Activated B cell treated with CpG ODN at 0.5 μM for 24 hours (primary cell): Measurements from ENCODE around the gene PTPRT. TPM values are rescaled to one million over a fixed set of nuclear protein-coding genes. Genes with fewer than 3 reads are reported as not detected.

ENCODE experiments used
- ATAC-seq: fragments of 200-7000 bp; cut with Tn5 transposase; one replicate; pipeline ENCODE4 v1.10.0; 2021; ENCODE audit warnings: low read depth, mild to moderate bottlenecking, moderate library complexity
- CTCF ChIA-PET: fragments of 350-600 bp; sonication (Branson Sonifier 250); formaldehyde crosslinking; loops from one replicate; lab custom pipeline; 2021; ENCODE audit warnings: antibody characterized with exemption; lab: Charles Lee
- POLR2A ChIA-PET: fragments of 350-600 bp; sonication (Branson Sonifier 250); formaldehyde crosslinking; loops from one replicate; lab custom pipeline; 2021; ENCODE audit warnings: antibody characterized with exemption; lab: Charles Lee
- DNase-seq: peaks from one replicate; pipeline ENCODE4 v3.0.0; 2022
- H3K27ac Mint-ChIP-seq: one replicate; pipeline ENCODE4 v1.8.0; 2020; ENCODE audit warnings: mixed read lengths
- H3K27me3 Mint-ChIP-seq: one replicate; pipeline ENCODE4 v1.8.0; 2021; ENCODE audit warnings: mixed read lengths
- H3K36me3 Mint-ChIP-seq: one replicate; pipeline ENCODE4 v1.8.0; 2021; ENCODE audit warnings: low read depth, mixed read lengths
- H3K4me1 Mint-ChIP-seq: one replicate; pipeline ENCODE4 v1.8.0; 2021; ENCODE audit warnings: mixed read lengths
- H3K4me3 Mint-ChIP-seq: one replicate; pipeline ENCODE4 v1.8.0; 2020; ENCODE audit warnings: mild to moderate bottlenecking, mixed read lengths
- H3K9me3 Mint-ChIP-seq: one replicate; pipeline ENCODE4 v1.8.0; 2020; ENCODE audit warnings: mixed read lengths
- CTCF ChIP-seq: fragments of 200-600 bp; IDR thresholded peaks from one replicate; pipeline ENCODE4 v1.8.0; 2022; ENCODE audit warnings: antibody characterized with exemption, mild to moderate bottlenecking
- intact Hi-C: fragments of 100-400 bp; cut with micrococcal nuclease; formaldehyde crosslinking; loops from one replicate; pipeline ENCODE4 v1.15.1; 2024
- total RNA-seq: library from RNA; stranded (reverse); gene quantifications from 2 replicates; pipeline ENCODE4 v1.2.3, GENCODE V29; 2022

The PTPRT gene
- total RNA-seq, 1 donor from 2014 or later: not detected

GRCh38 chr20:42158272-42158671, 1031.4 kb downstream of the PTPRT start:
- no peak for DNase-seq
- ChIA-PET POLR2A (no interaction called here), CTCF (no interaction called here)
- H3K4me3 Mint-ChIP-seq: no peak overlapping the region
- H3K9me3 Mint-ChIP-seq: no peaks in the 10 kb centered on the region
- no peaks in the 10 kb centered on the region for H3K27me3 Mint-ChIP-seq
- no peak for TF ChIP-seq CTCF
- no peaks in the 10 kb centered on the region for H3K36me3 Mint-ChIP-seq
- ATAC-seq: no peak
- intact Hi-C loops: no loop called here
- H3K4me1 Mint-ChIP-seq: no peaks in the 10 kb centered on the region
- H3K27ac Mint-ChIP-seq: no peak overlapping the region

- CTCF ChIA-PET: no interaction called here
- ATAC-seq: no peak
- no peak for DNase-seq
- no peak overlapping the region for H3K4me3 Mint-ChIP-seq
- no peak for TF ChIP-seq CTCF
- POLR2A ChIA-PET: no interaction called here
- H3K36me3 Mint-ChIP-seq: no peaks in the 10 kb centered on the region
- H3K27ac Mint-ChIP-seq: no peak overlapping the region
- H3K27me3 Mint-ChIP-seq: no peaks in the 10 kb centered on the region
- no peaks in the 10 kb centered on the region for H3K9me3 Mint-ChIP-seq
- H3K4me1 Mint-ChIP-seq: no peaks in the 10 kb centered on the region
- intact Hi-C loops: no loop called here
Observed at GRCh38 chr20:42155586-42155985, 1034.1 kb downstream of the PTPRT start.

- Mint-ChIP-seq H3K4me3 (no peak overlapping the region), H3K9me3 (peaks cover 3% of the 10 kb centered on the region), H3K4me1 (no peaks in the 10 kb centered on the region), H3K27ac (no peak overlapping the region), H3K36me3 (no peaks in the 10 kb centered on the region), H3K27me3 (no peaks in the 10 kb centered on the region)
- ATAC-seq (no peak), DNase-seq (no peak)
- CTCF ChIA-PET: no interaction called here
- POLR2A ChIA-PET: no interaction called here
- no peak for TF ChIP-seq CTCF
- intact Hi-C loops: no loop called here
Observed at GRCh38 chr20:42152575-42152974, 1037.1 kb downstream of the PTPRT start.

GRCh38 chr20:42150230-42150629, 1039.5 kb downstream of the PTPRT start:
- Mint-ChIP-seq H3K36me3 (no peaks in the 10 kb centered on the region), H3K4me1 (no peaks in the 10 kb centered on the region), H3K27ac (no peak overlapping the region), H3K9me3 (peaks cover 3% of the 10 kb centered on the region), H3K27me3 (no peaks in the 10 kb centered on the region), H3K4me3 (no peak overlapping the region)
- no peak for TF ChIP-seq CTCF
- intact Hi-C loops: no loop called here
- CTCF ChIA-PET: no interaction called here
- no peak for ATAC-seq
- POLR2A ChIA-PET: no interaction called here
- DNase-seq: no peak

- Mint-ChIP-seq H3K27me3 (no peaks in the 10 kb centered on the region), H3K4me3 (no peak overlapping the region), H3K36me3 (no peaks in the 10 kb centered on the region), H3K4me1 (no peaks in the 10 kb centered on the region), H3K9me3 (peaks cover 2% of the 10 kb centered on the region), H3K27ac (no peak overlapping the region)
- CTCF ChIA-PET: no interaction called here
- no peak for TF ChIP-seq CTCF
- intact Hi-C loops: no loop called here
- no peak for ATAC-seq
- POLR2A ChIA-PET: no interaction called here
- DNase-seq: no peak
Observed at GRCh38 chr20:42138729-42139128, 1051.0 kb downstream of the PTPRT start.
